ENCODE results near the gene CLSTN3.
"Not testable (repeated sequence)": the region's sequence is repeated elsewhere in the genome, so short reads cannot be mapped to it uniquely, and the experiment has no call there.

The CLSTN3 gene

DNA sequence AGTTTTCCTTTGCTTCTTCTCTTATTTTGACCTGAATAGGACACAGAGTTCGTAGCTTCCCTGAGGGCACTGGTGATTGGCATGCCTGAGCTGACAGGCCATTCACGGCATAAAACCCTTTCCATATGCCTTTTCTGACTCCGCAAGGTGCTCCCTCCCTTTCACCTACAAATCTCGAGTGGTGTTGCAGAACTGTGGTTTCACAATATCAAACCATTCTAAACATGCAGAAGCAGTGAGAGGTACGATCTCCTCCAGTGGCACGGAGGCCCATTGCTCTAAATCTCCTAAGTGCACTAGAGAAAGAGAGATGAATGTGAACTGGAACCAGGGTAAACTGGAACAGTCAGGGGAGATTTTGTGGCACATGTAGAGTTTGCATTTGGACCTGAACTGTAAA lies 23.9 kb downstream of the CLSTN3 start:
- no peak for DNase-seq

DNA sequence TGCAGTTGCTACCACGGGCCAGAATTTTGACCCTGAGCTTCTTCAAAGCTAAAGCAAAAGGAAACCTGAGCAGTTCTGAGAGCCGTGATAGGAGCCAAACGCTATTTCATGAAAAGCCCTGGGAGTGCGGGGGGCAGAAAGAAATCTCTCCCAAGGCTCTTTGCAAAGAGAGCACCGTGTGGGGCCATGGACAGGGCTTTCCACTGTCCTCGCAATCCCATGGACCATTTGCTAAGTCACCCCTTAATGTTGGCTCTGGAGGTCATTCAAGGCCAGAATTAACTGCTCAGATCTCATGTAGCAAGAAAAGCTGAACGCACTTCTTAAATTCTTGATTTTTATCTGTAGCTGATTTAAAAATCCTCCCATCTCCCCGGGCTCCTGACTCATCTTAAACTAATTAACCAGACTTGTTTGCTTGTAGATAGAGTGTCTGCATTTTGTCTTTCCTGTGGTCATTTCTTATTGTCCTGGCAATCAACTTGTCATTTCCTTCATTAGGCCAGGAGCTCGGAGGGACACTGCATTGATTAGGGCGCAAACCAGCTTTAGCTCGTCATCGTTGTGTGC lies 24.8 kb downstream of the CLSTN3 start:
- DNase-seq = no peak

DNA sequence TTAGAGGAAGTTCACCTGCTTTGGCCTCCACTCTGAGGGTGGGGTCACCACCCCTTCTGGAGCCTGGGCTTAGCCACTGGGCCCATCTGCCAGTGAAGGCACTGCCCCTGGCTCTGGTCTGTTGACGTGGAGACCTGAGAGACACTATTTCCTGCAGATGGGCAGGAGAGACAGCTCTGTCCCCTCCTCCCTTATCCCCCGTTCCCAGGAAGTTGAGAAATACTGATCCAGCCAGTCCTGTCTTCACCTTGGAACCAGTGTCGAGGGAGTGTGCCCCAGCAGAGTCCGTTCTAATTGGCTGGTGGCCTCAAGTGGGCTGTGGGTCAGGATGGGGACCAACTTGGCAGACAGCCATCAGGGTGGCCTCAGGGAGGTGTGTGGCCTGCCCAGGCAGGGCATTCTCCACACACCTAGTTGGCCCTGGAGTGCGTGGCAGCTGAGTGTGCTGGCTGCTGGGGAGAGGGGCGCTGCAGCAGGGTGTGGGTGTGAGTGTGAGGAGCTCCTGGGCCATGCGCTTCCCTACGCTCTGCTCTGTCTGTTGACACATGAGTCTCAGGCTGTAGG lies 25.4 kb downstream of the CLSTN3 start:
- DNase-seq = no peak

DNA sequence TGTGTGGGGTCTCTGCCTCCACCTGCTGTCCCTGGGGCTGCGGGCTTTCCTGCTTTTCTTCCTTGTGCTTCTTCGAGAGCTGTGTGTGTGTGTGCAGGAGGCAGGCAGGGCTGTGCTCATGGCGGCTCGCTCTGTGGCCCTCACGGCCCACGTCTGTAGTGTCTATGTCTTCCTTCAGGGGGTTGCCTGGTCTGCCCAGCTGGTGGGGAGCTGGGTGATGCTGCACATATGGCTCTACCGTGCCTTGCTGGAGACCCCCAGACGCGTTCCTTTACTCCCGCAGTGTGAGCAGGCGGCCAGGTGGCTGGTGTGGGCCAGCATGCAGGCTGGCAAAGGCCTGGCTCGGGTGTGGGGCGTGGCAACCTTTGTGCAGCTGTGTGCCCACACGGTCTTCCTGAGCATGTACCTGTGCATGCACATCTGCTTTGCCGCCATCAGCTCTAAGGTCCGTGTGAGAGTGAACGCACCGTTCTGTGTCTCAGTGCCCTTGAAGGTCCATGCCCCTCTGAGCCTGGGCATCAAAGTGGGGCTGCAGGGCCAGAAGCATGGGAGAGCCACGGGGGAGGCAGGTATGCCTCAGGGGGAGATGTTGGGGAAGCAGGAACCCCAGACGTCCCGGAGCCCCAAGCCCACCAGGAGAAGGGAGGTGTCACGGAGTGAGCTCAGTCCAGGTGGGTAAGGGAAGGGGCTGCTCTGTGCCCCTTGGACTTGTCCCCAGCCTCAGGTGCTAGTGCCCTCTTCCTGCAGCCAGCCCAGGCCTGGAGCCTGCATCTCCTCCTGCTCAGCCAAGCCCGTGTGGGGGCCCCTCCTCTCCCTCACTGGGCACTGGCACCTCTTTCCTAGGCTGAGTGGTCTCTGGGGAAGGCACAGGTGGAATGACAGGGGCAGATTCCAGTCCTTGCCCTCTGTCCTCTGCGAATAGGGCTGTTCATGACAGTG lies 26.4 kb downstream of the CLSTN3 start:
- DNase-seq = no peak

DNA sequence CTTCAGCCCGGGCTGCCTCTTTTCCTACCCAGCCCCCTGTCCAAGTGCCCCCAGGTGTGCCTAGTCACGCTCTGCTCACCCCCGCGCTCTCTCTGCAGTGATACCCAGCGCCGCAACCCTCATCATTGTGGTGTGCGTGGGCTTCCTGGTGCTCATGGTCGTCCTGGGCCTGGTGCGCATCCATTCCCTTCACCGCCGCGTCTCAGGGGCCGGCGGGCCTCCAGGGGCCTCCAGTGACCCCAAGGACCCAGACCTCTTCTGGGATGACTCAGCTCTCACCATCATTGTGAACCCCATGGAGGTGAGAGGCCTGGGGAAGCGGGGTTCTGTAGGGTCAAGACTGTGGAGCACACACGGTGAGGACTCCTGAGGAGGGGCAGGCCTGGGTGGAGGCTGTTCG lies 27.2 kb downstream of the CLSTN3 start:
- no peak for DNase-seq

DNA sequence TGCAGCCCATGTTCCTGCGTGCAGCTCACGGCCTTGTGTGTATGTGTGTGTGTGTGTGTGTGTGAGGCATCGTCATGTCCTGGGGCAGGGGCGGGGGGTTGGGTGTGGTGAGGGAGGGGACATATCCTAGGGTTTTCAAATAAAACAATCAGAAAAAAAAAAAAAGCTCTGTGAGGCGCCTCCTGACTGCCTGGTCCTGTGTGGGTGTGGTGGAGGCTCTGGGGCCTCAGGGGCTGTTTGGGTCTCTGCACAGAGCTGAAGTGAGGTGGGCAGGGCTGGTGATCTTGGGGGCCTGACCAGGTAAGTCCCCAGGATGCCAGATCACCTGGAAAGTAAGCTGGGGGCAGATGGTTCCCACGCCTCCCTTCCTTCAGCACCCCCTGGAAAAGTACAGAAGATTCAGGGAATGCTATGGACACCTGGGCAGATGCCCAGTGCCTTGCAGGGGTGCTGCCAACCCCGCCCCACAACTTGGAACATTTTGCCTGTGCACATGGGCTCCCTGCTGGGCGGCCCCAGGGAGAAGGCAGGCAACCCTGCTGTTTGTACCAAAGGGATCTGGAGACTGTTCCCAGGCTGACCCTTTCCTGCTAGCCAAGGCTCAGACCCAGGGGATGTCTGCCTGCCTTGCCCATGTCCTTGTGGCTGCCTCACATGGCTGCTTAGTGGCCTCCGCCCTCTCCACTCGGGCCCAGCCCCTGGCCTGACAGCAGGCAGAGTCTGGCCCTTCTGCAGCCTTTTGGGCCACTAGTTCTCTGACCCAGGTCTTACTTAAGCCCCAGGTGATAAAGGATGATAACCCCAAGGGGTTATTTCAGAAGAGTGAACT lies 28.8 kb downstream of the CLSTN3 start:
- DNase-seq = no peak

DNA sequence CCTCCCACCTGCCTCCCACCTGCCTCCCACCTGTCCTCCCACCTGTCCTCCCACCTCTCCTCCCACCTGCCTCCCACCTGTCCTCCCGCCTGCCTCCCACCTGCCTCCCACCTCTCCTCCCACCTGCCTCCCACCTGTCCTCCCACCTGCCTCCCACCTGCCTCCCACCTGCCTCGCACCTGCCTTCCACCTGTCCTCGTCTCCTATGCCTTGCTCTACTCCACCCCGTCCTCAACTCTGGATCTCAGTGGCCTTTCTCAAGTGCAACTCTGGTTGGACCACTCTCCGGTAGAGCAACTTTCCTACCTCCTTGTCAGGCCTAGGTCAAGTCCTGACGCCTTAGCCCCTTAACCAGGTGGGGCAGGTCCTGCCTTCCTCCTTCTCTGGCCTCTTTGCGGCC lies 30.0 kb downstream of the CLSTN3 start:
- no peak for DNase-seq

DNA sequence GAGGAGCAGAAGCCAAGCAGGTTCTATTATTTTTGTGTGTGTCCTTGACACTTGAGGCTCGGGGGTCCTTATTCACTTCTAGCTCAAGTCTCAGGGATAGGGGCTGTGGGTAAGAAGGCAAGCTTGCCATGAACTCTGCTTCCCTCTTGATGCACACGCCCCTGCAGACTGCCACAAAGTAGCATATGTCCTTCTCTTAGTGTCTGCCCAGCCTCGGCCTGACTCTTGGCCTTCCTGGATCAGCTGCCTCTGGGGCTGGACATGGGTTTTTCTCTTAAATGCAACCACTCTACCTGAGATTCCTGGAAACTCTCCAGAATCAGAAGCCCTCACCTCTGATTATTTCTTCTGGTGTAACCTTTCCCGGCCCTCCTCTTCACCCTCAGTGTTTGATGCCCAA lies 31.2 kb downstream of the CLSTN3 start:
- DNase-seq = no peak

DNA sequence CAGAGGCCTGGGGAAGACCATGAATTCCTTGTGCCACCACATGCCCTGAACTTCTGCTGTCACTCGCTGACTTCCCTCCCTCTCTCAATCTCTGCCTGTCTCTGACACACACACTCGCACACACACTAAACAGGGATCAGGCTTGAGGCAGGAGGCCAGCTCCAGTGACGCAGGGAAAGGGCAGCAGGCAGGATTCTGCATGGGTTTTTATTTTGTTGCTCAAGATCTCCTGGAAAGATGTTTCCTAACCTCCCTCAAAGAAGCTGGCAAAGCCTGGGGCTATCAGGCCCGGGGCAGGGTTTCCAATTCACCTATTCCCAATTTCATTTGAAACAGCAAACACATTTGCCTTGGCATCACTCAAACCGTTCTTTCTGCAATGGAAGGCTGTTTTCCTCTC lies 31.6 kb downstream of the CLSTN3 start:
- DNase-seq = no peak

DNA sequence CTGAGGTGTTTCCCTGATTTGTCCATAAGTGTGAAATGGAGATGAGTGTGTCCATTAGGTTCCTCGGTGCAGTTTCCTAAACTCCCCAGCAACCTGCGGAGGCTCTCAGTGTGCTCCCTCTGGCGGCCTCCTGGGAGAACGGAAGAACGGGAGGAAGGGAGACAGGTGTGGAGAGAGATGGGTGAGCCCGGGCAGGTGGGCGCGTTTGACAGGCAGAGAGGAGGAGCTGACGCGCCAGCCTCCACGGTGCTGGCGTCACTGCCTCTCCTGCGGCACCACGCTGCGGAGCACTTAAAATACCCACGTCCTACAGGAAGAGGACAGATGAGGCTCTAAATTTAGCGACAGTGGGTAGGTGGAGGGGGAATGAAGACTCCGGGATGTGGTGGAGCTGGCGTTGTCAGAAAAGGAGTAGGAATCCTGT lies 32.5 kb downstream of the CLSTN3 start:
- no peak for DNase-seq

DNA sequence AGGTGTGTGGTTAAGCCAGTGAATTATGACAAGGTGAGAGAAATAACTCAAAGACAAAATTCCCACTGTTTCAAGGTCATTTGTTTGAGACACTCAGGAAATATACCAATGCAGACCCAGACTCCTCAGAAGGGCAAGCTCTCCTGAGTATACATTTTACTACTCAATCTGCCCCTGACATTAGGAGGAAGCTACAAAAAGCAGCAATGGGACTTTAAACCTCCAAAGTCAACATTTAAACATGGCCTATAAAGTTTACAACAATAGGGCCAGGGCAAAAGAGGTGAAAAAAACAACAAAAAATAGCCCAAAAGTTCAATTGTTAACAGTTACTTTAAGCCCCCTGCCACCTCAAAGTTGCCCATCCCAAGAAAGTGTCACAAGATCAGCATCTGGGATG lies 39.8 kb downstream of the CLSTN3 start:
- DNase-seq = no peak

DNA sequence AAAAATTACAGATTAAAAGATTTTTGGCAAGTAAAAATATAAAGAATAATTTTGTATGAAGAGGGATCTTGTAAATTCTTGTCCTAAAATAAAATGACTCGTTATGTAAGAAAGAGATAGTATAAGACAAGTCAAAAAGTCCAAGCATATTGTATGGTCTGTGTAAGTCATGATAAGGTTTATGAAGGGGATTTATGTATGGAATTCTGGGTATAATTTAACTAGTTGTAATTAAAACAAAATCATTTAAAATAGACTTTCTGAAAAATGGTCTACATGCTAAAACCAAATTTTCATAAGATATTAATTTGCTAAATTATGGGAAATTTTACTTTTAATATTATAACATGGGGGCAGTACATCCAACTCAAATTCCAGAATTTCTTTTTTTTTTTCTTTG lies 41.7 kb downstream of the CLSTN3 start:
- no peak for DNase-seq

DNA sequence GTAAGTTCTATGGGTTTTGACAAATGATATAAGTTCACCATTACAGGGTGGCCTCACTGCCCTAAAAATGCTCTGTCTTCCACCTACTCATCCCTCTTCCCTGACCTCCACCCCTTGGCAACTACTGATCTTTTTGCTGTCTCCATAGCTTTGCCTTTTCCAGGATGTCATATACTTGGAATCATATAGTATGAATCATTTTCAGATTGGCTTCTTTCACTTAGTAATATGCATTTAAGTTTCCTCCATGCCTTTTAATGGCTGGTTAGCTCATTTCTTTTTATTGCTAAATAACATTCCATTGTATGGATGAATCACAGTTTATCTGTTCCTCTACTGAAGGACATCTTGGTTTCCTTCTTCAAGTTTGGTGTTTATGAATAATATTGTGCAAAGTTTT lies 45.3 kb downstream of the CLSTN3 start:
- DNase-seq = no peak

DNA sequence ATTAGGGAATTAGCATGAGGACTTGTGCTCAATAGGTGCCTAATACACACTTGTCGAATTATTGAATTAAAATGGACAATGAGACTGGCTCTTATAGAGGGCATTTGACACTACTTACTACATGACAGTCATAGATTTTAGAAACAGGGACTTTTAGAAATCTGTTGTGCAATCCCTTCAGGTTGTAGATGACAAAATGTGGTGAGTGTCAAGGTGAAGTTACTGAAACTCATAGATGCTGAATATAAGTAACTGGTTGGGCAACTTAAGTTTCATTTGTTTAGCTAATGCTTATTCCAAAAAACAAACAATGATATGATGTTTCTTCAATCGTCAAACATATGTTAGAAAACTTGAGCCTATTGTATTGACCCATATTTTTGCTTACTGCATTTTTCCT lies 46.4 kb downstream of the CLSTN3 start:
- no peak for DNase-seq

DNA sequence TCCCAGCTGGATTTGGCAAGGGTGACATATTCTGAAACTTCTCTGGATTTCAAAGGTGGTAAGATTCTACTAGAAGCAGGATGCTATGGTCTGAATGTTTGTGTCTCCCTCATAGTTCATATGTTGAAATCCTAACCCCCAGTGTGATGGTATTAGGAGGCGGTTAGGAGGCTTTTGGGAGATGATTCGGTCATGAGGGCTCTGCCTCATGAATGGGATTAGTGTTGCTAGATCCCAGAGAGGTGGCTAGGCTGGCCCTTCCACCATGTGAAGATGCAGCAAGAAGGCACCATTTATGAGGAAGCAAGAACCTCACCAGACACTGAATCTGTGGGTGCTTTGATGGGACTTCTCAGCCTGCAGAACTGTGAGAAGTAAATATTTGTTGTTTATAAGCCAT lies 48.3 kb downstream of the CLSTN3 start:
- no peak for DNase-seq

DNA sequence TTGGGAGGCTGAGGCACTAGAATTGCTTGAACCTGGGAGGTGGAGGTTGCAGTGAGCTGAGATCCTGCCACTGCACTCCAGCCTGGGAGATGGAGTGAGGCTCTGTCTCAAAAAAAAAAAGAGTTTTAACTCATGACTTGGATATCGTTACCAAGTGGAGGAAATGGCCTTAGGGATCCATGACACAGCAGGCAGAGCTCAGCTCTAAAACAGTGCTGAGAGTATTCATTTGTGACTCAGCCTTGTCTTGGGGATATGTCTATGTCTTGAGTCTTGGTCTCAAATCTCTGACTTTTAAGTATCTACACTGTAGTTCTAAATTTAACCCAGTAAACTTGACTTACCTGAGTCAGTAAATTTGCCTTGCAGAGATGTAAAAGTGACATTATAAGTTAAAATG lies 50.5 kb downstream of the CLSTN3 start:
- DNase-seq = no peak

DNA sequence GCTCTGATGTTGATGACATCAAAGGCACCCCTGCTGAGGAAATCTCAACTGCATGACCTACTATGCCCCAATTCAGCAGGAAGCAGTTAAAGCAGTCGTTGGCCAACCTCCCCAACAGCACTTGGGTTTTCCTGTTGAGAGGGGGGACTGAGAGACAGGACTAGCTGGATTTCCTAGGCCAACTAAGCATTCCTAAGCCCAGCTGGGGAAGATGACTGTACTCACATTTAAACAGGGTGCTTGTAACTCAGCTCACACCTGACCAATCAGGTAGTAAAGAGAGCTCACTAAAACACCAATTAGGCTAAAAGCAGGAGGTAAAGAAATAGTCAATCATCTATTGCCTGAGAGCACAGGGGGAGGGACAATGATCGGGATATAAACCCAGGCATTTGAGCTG lies 55.9 kb downstream of the CLSTN3 start:
- DNase-seq = not testable (repeated sequence)

DNA sequence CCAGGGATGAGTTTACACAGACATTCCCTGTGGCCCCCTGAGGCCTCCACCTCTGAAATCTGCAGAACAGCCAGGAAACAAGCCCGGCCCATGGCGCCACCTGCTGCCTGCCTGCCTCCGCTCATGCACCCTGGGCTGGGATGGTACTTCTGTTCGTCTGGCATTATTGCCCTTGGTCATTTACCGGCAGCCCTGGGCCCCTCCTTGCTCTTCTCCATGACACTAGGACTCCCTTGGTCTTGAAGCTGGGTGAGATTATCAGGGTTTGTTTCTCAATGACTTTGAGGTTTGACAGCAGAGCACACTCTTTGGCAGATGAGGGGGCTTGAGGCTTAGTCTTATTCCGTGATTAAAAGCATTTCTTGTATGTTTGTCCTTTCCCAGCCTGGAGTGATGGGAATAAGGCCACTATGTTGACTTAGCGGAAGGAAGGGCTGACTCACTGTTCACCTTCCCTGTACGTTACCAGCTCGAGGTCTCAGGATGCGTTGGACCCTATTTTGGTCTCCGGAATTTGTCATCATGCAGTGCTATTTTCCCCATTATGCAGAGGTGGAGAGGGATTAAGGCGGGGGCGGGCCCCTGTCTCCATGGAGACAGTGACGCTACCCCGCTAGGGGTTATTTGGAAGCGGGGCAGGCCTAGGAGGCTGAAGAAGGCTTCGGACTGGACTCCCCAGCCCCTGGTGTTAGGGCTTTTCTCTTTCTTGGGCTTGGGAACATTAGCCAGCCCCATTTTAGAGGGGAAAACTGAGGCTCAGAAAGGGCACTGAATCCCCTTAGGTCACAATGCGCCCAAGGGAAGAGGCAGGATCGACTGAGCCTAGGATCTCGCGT lies 58.6 kb downstream of the CLSTN3 start:
- peak; percentile 67 for DNase-seq

DNA sequence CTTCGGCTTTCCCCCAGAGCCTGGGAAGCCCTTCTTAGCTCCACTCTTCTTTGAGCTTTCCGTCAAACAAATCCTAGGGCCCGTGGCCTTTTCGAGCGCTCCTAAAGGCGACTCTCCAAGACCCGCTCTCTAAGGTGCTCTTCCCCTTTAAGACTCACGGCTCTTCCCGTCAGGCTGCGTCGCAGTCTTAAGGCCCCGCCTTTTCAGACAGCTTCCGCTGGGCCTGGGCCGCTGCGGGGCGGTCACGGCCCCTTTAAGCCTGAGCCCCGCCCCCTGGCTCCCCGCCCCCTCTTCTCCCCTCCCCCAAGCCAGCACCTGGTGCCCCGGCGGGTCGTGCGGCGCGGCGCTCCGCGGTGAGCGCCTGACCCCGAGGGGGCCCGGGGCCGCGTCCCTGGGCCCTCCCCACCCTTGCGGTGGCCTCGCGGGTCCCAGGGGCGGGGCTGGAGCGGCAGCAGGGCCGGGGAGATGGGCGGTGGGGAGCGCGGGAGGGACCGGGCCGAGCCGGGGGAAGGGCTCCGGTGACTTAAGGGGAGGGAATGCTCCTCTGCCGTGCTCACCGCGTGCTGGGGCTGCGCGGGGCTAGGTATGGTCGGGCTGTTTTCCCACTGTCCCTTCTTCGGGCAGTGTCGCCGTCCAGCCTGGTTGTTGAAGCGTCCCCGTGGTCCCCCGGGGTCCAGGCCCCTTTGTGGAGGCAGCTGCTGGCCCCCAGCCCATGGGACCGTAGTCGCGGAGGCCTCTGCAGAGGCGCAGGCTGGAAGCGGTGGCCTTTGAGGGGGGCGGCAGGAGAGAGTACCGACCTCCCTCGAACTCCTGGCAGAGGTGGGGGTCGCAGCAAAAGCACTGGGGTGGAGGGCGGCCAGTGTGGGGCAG lies 59.5 kb downstream of the CLSTN3 start, which contains the start of gene PEX5:
TSS of gene PEX5 (plus strand) at position 289 of the 870 bp plus-strand sequence. CDS start 692 bp downstream, outside the sequence.
- DNase-seq = peak; percentile 95

DNA sequence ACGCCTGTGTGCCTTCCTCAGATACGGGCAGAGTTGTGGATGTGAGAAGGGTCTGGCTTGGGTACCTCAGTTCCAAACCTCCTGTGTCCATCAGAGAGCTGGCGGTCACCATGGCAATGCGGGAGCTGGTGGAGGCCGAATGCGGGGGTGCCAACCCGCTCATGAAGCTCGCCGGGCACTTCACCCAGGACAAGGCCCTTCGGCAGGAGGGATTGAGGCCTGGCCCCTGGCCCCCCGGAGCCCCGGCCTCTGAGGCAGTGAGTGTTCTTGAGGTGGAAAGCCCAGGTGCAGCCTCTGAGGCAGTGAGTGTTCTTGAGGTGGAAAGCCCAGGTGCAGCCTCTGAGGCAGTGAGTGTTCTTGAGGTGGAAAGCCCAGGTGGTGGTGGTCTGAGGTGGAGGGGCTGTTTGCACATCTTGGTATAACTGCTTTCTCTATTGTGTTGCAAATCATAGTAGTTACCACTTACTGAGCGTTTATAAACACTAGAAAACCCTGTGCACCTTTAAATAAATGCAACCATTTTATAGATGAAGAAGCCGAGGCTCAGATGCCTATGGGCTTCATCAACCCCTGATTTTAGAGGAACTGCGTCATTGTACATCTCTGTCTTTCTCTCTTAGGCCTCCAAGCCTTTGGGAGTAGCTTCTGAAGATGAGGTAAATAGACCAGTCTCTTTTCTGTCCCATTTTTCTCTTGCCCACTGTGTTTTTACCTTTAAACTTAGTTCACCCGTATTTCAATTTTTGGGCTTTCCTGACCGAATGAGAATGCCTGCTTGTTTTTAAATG lies 60.3 kb downstream of the CLSTN3 start:
- DNase-seq = peak; percentile 43
